Liver (tissue), 3 donors: ENCODE data around the gene TRMT10C.
"Not testable (repeated sequence)": the region's sequence is repeated elsewhere in the genome, so short reads cannot be mapped to it uniquely, and the experiment has no call there.

Experiments
- EGR1 ChIP-seq, 2 donors: IDR thresholded peaks; 2 replicates each; pipeline ENCODE4 v1.6.1; 2016 to 2018; ENCODE audit warnings: antibody characterized with exemption in 2 of 2, low read depth in 2 of 2
- FOXA1 ChIP-seq: IDR thresholded peaks from 2 replicates; pipeline ENCODE4 v1.6.1; 2016; ENCODE audit warnings: antibody characterized with exemption
- FOXA2 ChIP-seq: IDR thresholded peaks from 2 replicates; pipeline ENCODE4 v1.6.1; 2016; ENCODE audit warnings: antibody characterized with exemption
- GABPA ChIP-seq, 2 donors: IDR thresholded peaks in 1 of 2; conservative IDR thresholded peaks in 1 of 2; 2 replicates each; pipeline ENCODE4 v1.6.1; 2016; ENCODE audit warnings: antibody characterized with exemption in 2 of 2, mild to moderate bottlenecking in 1 of 2, moderate library complexity in 1 of 2
- JUND ChIP-seq, 2 donors: IDR thresholded peaks; 2 replicates each; pipeline ENCODE4 v1.6.1; 2016; ENCODE audit warnings: antibody characterized with exemption in 2 of 2
- NR2F2 ChIP-seq: IDR thresholded peaks from 2 replicates; pipeline ENCODE4 v1.6.1; 2016; ENCODE audit warnings: antibody characterized with exemption
- SP1 ChIP-seq: IDR thresholded peaks from 2 replicates; pipeline ENCODE4 v1.6.1; 2018; ENCODE audit warnings: antibody characterized with exemption, mild to moderate bottlenecking
- TAF1 ChIP-seq: conservative IDR thresholded peaks from 2 replicates; pipeline ENCODE4 v1.6.1; 2016; ENCODE audit warnings: antibody characterized with exemption, mild to moderate bottlenecking
- YY1 ChIP-seq: IDR thresholded peaks from 2 replicates; pipeline ENCODE4 v1.6.1; 2016; ENCODE audit warnings: antibody characterized with exemption, mild to moderate bottlenecking
- TF ChIP-seq, protein P1 (sequence below): IDR thresholded peaks from 2 replicates; pipeline ENCODE4 v1.6.1; 2016; ENCODE audit warnings: antibody characterized with exemption, mild to moderate bottlenecking
- TF ChIP-seq, protein P2 (sequence below): fragments of 150-350 bp; IDR thresholded peaks from 2 replicates; pipeline ENCODE4 v1.5.1; 2017; ENCODE audit warnings: improper control_type of control experiment, low read depth, low read length; ENCODE audit not compliant: missing input control
- donor health status: healthy.
- donor health status: healthy.

DNA sequence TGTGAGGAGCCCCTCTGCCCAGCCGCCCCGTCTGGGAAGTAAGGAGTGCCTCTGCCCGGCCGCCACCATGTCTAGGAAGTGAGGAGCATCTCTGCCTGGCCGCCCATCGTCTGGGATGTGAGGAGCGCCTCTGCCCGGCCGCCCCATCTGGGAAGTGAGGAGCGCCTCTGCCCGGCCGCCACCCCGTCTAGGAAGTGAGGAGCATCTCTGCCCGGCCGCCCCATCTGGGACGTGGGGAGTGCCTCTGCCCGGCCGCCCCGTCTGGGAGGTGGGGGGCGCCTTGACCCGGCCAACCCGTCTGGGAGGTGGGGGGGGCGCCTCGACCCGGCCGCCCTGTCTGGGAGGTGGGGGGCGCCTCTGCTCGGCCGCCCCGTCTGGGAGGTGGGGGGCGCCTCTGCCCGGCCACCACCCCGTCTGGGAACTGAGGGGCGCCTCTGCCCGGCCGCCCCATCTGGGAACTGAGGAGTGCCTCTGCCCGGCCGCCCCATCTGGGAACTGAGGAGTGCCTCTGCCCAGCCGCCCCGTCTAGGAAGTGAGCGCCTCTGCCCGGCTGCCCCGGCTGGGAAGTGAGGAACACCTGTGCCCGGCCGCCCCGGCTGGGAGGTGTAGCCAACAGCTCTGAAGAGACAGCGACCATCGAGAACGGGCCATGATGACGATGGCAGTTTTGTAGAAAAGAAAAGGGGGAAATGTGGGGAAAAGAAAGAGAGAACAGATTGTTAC, 10.1 kb upstream of the TRMT10C start:
- not testable (repeated sequence) for TF ChIP-seq JUND (IDR thresholded peaks at IDR 0.05); YY1; TAF1; SP1; FOXA1; GABPA (IDR thresholded peaks at IDR 0.05 in 1 of 2, conservative IDR thresholded peaks at IDR 0.05 in 1 of 2); NR2F2; FOXA2; EGR1 (IDR thresholded peaks at IDR 0.05; ENCODE audit: low read depth in 2 of 2)
- TF ChIP-seq, protein P1, sequence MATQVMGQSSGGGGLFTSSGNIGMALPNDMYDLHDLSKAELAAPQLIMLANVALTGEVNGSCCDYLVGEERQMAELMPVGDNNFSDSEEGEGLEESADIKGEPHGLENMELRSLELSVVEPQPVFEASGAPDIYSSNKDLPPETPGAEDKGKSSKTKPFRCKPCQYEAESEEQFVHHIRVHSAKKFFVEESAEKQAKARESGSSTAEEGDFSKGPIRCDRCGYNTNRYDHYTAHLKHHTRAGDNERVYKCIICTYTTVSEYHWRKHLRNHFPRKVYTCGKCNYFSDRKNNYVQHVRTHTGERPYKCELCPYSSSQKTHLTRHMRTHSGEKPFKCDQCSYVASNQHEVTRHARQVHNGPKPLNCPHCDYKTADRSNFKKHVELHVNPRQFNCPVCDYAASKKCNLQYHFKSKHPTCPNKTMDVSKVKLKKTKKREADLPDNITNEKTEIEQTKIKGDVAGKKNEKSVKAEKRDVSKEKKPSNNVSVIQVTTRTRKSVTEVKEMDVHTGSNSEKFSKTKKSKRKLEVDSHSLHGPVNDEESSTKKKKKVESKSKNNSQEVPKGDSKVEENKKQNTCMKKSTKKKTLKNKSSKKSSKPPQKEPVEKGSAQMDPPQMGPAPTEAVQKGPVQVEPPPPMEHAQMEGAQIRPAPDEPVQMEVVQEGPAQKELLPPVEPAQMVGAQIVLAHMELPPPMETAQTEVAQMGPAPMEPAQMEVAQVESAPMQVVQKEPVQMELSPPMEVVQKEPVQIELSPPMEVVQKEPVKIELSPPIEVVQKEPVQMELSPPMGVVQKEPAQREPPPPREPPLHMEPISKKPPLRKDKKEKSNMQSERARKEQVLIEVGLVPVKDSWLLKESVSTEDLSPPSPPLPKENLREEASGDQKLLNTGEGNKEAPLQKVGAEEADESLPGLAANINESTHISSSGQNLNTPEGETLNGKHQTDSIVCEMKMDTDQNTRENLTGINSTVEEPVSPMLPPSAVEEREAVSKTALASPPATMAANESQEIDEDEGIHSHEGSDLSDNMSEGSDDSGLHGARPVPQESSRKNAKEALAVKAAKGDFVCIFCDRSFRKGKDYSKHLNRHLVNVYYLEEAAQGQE, result not testable (repeated sequence)
- TF ChIP-seq, protein P2, sequence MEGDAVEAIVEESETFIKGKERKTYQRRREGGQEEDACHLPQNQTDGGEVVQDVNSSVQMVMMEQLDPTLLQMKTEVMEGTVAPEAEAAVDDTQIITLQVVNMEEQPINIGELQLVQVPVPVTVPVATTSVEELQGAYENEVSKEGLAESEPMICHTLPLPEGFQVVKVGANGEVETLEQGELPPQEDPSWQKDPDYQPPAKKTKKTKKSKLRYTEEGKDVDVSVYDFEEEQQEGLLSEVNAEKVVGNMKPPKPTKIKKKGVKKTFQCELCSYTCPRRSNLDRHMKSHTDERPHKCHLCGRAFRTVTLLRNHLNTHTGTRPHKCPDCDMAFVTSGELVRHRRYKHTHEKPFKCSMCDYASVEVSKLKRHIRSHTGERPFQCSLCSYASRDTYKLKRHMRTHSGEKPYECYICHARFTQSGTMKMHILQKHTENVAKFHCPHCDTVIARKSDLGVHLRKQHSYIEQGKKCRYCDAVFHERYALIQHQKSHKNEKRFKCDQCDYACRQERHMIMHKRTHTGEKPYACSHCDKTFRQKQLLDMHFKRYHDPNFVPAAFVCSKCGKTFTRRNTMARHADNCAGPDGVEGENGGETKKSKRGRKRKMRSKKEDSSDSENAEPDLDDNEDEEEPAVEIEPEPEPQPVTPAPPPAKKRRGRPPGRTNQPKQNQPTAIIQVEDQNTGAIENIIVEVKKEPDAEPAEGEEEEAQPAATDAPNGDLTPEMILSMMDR, result not testable (repeated sequence)
